Adrenal gland (tissue), 12 donors: ENCODE results near the gene USP7. TPM values are rescaled to one million over a fixed set of nuclear protein-coding genes. Genes with fewer than 3 reads are reported as not detected.

Experiments used
- DNase-seq, 7 donors: peaks; one replicate each; pipeline ENCODE4 v3.0.0-alpha.2; 2019 to 2020
- H3K27ac ChIP-seq, 5 donors: fragments of 200-600 bp; sonication (generic) in 4 of 5; 1 replicate in 3 of 5; 2 replicates in 2 of 5; pipeline versions ENCODE4 v1.5.1 to v1.8.0; 2016 to 2020; ENCODE audit warnings: mild to moderate bottlenecking in 1 of 5
- H3K27me3 ChIP-seq: fragments of 200-600 bp; 2 replicates; pipeline ENCODE4 v1.8.0; 2021
- H3K36me3 ChIP-seq, 2 donors: fragments of 200-600 bp; replicated peaks in 1 of 2; 1 replicate in 1 of 2; 2 replicates in 1 of 2; pipeline versions ENCODE4 v1.5.1 to v1.8.0; 2018 to 2022
- H3K4me1 ChIP-seq, 2 donors: fragments of 200-600 bp; replicated peaks in 1 of 2; 1 replicate in 1 of 2; 2 replicates in 1 of 2; pipeline versions ENCODE4 v1.5.1 to v1.8.0; 2018 to 2021
- H3K4me3 ChIP-seq, 4 donors: fragments of 200-600 bp; sonication (generic) in 3 of 4; one replicate each; pipeline ENCODE4 v1.5.1; 2016 to 2018
- H3K9me3 ChIP-seq, 3 donors: fragments of 200-600 bp; sonication (generic) in 1 of 3; replicated peaks in 1 of 3; 1 replicate in 2 of 3; 2 replicates in 1 of 3; pipeline versions ENCODE4 v1.5.1 to v1.8.0; 2016 to 2021
- POLR2A ChIP-seq, 2 donors: fragments of 450-650 bp; IDR thresholded peaks; one replicate each; pipeline ENCODE4 v1.6.1; 2017; ENCODE audit warnings: antibody characterized with exemption in 2 of 2, mild to moderate bottlenecking in 2 of 2, moderate library complexity in 1 of 2
- WGBS, 4 donors: extraction: QIAGEN DNeasy Blood & Tissue Kit in 2 of 4; methylation state at CpG; one replicate each; pipeline versions ENCODE4 v1.1.5 to v1.1.7; 2013 to 2017; 5-methylcytosine and 5-hydroxymethylcytosine counted together
- intact Hi-C, 2 donors: fragments of 100-400 bp; cut with DNase I; formaldehyde crosslinking; loops; one replicate each; pipeline versions ENCODE4 v1.14.1 to v1.15.0; 2022 to 2023
- polyA plus RNA-seq, 3 donors: library from polyadenylated mRNA; stranded (reverse); fragments of 200-250 nt in 2 of 3; fragments of 350-450 nt in 1 of 3; fragmentation: Illumina TruSeq in 1 of 3; extraction: RNeasy Lipid Tissue Mini Kit (QIAGEN cat#74804) in 1 of 3; gene quantifications; one replicate each; pipeline ENCODE4 v1.2.3, GENCODE V29; 2013 to 2014
- total RNA-seq, 9 donors: library from RNA; depleted of rRNA in 4 of 9; stranded (reverse); fragments of >200 nt in 4 of 9; fragments of 120-200 nt in 1 of 9; fragmentation: NEBNext Ultra II Directional in 1 of 9; extraction: Animal tissue kit (Norgen Biotek cat#: 25700) in 1 of 9; gene quantifications; one replicate each; pipeline versions ENCODE4 v1.1.0 to v1.2.4, GENCODE V29; 2013 to 2023
- TF ChIP-seq, protein P1 (sequence below), 6 experiments: fragments of 450-650 bp in 4 of 6; fragments of 200-600 bp in 2 of 6; sonication (generic) in 1 of 6; IDR thresholded peaks; 1 replicate in 5 of 6; 2 replicates in 1 of 6; pipeline versions ENCODE4 v1.5.1 to v1.8.0; 2016 to 2021; ENCODE audit warnings: antibody characterized with exemption in 6 of 6, mild to moderate bottlenecking in 2 of 6, moderate library complexity in 1 of 6
- donor health status: healthy with polysubstance abuse.
- donor health status: Bipolar disorder and iron deficiency.
- donor health status: DM: yes; HTN: yes; CAD: no.
- donor health status: DM: no; HTN: no; CAD: no.
- donor health status: DM: no; HTN: no; CAD: no.
- donor health status: DM: yes; HTN: yes; CAD: no.

USP7 gene
- total and polyA plus RNA-seq, 12 donors = 23.7 to 121 (median 68.2) TPM

DNA sequence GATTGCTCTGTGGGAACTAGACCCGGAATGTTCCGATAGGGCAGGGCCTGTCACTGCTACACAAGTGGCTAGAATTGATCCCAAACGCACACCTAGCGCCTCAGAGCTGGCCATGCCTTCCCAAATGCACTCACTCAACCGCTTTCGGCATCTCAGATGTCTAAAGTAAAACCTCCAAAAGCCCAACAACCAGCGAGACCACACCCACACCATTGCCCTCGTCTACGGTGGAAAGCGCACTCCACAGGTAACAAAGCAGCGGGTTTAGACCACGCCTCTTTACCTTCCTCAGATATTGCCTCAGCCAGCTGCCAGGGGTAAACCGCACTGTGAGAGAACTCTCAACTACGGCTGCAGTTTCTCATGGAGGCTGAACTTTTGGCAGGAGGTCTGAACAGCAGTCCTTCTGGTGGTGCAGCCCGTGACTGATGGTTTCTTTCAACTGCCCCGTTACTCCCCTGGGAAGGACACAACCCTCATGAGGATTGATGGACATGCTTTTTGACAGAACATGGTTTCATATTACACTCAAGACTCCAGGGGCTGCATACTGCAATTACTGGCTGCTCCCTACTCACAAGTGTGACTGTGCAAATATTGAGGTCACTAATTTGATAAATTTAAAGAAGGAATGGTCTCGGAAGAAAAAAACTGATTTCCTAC is 34.5 kb downstream of the USP7 start:
- WGBS, 4 donors = 85 to 92% (median 89%) methylated on average over 16 to 17 of the region's 17 CpGs
- intact Hi-C loops = no loop called here
- no peaks in the 10 kb centered on the region for H3K9me3 ChIP-seq
- H3K36me3 ChIP-seq = peaks cover 0 to 13% of the 10 kb centered on the region in 2 donors
- H3K27me3 ChIP-seq = no peaks in the 10 kb centered on the region
- no peak overlapping the region for H3K27ac ChIP-seq
- TF ChIP-seq, protein P1, sequence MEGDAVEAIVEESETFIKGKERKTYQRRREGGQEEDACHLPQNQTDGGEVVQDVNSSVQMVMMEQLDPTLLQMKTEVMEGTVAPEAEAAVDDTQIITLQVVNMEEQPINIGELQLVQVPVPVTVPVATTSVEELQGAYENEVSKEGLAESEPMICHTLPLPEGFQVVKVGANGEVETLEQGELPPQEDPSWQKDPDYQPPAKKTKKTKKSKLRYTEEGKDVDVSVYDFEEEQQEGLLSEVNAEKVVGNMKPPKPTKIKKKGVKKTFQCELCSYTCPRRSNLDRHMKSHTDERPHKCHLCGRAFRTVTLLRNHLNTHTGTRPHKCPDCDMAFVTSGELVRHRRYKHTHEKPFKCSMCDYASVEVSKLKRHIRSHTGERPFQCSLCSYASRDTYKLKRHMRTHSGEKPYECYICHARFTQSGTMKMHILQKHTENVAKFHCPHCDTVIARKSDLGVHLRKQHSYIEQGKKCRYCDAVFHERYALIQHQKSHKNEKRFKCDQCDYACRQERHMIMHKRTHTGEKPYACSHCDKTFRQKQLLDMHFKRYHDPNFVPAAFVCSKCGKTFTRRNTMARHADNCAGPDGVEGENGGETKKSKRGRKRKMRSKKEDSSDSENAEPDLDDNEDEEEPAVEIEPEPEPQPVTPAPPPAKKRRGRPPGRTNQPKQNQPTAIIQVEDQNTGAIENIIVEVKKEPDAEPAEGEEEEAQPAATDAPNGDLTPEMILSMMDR (IDR thresholded peaks at IDR 0.05) = no peak
- TF ChIP-seq POLR2A (IDR thresholded peaks at IDR 0.05) = no peak
- H3K4me1 ChIP-seq = peaks cover 0 to 11% of the 10 kb centered on the region in 2 donors
- H3K4me3 ChIP-seq = no peak overlapping the region
- no peak for DNase-seq

DNA sequence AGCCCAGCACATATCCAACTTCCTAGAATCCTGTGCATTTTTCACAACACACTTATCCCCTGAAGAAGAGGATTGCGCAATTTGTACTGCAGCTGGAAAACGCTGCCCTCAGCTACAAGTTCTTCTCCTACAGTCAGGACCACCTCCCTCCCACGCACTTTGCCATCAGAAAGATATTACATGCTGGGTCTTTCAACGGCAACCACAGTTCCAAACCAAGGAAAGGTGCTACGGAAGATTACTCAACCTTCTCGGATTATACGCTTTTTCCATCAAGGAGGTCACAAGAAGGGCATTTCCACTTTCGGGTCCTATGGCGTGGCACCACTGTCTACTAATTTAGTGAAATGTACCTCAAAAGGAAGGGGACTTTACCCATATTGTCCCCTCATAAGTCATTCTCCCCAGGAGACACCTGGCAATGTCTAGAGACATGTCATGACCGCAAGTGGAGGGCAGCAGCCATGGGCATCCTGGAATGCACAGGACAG is 35.2 kb downstream of the USP7 start:
- Histone ChIP-seq H3K4me1 (peaks cover 0 to 18% of the 10 kb centered on the region in 2 donors), H3K27me3 (no peaks in the 10 kb centered on the region), H3K27ac (no peak overlapping the region), H3K4me3 (no peak overlapping the region), H3K36me3 (peaks cover 0 to 13% of the 10 kb centered on the region in 2 donors), H3K9me3 (no peaks in the 10 kb centered on the region)
- 76 to 82% (median 78%) methylated on average over 10 of the region's 10 CpGs for WGBS, 4 donors
- no peak for TF ChIP-seq POLR2A (IDR thresholded peaks at IDR 0.05)
- TF ChIP-seq, protein P1 (IDR thresholded peaks at IDR 0.05) = no peak
- intact Hi-C loops = no loop called here
- no peak for DNase-seq

DNA sequence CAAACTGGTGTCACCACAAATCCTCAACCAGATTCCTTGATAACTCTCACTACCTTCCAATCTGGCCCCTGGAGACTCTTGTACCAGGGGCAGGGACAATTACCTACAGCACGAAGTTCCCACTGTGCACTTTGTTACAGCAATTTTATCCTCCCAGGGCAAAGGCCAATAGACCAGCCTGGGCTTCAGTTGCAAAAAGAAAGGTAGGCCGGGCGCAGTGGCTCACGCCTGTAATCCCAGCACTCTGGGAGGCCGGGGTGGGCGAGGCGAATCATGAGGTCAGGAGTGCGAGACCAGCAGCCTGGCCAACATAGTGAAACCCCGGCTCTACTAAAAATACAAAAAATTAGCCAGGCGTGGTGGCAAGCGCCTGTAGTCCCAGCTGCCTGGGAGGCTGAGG is 36.9 kb downstream of the USP7 start:
- H3K27ac ChIP-seq = no peak overlapping the region
- peaks cover 0 to 24% of the 10 kb centered on the region in 2 donors for H3K36me3 ChIP-seq
- no peaks in the 10 kb centered on the region for H3K27me3 ChIP-seq
- H3K4me1 ChIP-seq = peaks cover 0 to 20% of the 10 kb centered on the region in 2 donors
- no peaks in the 10 kb centered on the region for H3K9me3 ChIP-seq
- no peak overlapping the region for H3K4me3 ChIP-seq
- intact Hi-C loops = no loop called here
- 97 to 100% (median 98%) methylated on average over 8 to 11 of the region's 11 CpGs for WGBS, 4 donors
- no peak for TF ChIP-seq POLR2A (IDR thresholded peaks at IDR 0.05)
- TF ChIP-seq, protein P1 (IDR thresholded peaks at IDR 0.05) = no peak
- DNase-seq = no peak

DNA sequence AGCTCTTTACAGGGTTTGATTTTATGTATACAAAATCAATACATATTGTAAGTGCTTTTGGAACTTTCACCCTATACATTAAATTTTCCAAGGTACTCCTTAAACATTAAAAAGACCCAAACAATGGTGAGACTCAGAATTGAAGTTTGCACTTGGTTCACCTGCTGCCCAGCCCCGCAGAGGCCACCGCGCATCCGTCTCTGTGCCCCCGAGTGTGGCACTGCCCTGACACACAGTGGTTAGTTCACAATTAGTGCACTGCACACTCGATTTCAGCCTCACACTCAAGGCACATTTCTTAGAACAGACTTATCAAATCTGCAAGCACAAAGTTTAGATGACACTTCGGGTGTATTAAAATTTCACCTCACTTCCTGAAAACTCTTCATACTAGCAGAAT is 38.3 kb downstream of the USP7 start:
- H3K27me3 ChIP-seq = no peaks in the 10 kb centered on the region
- TF ChIP-seq, protein P1 (IDR thresholded peaks at IDR 0.05) = no peak
- no peak for TF ChIP-seq POLR2A (IDR thresholded peaks at IDR 0.05)
- 95 to 96% (median 95%) methylated on average over 7 of the region's 7 CpGs for WGBS, 4 donors
- intact Hi-C loops = no loop called here
- DNase-seq = no peak
- no peak overlapping the region for H3K27ac ChIP-seq
- no peak overlapping the region for H3K4me3 ChIP-seq
- no peaks in the 10 kb centered on the region for H3K9me3 ChIP-seq
- H3K36me3 ChIP-seq = peaks cover 0 to 32% of the 10 kb centered on the region in 2 donors
- peaks cover 4 to 31% of the 10 kb centered on the region in 2 donors for H3K4me1 ChIP-seq
